Stimulated activated CD4-positive, alpha-beta T cell treated with anti-CD3 and anti-CD28 coated beads, Interleukin-1b, Interleukin-23, amount 100 ng/mL, for 1 hour (primary cell): Measurements from ENCODE around the gene MAGI3.
"Not testable (repeated sequence)": the region's sequence is repeated elsewhere in the genome, so short reads cannot be mapped to it uniquely, and the experiment has no call there.

Experiments
- DNase-seq, 2 donors: peaks; one replicate each; pipeline ENCODE4 v3.0.0-alpha.2; 2020; ENCODE audit warnings: low read depth in 2 of 2

Gene MAGI3

GRCh38 chr1:113579256-113580018 is 189.1 kb downstream of the MAGI3 start:
- DNase-seq = no peak

DNA sequence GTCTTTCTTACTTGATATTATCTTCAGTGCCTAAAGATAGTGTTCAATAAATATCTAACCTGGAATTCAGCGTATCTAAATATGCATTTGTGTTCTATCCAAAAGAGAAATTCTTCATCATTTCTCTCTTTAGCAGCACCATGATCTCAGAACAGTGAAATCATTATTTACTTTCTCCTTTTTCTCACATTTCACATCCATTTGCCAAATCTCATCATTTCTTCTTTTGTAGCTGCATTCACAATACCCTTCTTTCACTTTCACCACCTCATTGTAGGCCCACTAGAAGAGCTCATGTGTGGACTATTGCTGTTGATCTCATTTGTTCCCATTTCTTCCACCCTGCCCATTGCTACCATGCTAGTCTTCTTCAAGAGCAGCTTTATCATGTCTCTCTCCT is 191.0 kb downstream of the MAGI3 start:
- DNase-seq = no peak

DNA sequence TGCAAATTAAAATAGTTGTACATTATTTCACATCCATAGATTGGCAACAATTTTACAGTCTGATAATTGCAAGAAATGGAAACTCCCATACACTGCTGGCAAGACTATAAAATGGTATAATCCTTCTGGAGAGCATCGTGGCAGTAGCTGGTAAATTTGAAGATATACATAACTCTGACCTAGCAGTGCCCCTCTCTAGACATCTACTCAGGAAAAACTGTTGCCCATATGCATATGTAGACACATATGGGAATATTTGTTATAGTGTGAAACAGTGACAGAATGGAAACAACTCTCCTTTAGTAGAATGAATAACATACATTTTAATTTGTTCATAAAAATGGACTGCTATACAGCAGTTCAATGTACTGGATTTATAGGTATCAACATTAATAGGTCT is 191.8 kb downstream of the MAGI3 start:
- no peak for DNase-seq

DNA sequence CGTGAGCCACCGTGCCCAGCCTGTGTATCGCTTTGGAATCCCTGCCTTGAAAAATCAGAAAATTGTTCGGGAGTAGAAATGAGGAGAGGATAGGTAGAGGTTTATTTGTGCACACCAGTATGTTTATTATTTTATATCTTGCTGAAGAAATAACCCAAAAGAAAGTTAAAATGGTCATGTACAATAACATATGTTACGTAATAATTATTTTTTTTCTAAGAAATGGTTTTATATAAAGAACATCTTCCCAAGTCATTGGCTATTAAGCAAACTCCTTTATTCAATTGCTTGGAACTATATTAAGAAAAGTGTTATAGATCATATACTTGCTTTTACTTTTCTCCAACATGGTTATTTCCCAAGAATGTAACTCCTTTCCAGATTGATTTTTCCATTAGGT is 197.2 kb downstream of the MAGI3 start:
- DNase-seq = no peak

- DNase-seq = no peak
Measured at GRCh38 chr1:113592230-113592629, 201.9 kb downstream of the MAGI3 start.

DNA sequence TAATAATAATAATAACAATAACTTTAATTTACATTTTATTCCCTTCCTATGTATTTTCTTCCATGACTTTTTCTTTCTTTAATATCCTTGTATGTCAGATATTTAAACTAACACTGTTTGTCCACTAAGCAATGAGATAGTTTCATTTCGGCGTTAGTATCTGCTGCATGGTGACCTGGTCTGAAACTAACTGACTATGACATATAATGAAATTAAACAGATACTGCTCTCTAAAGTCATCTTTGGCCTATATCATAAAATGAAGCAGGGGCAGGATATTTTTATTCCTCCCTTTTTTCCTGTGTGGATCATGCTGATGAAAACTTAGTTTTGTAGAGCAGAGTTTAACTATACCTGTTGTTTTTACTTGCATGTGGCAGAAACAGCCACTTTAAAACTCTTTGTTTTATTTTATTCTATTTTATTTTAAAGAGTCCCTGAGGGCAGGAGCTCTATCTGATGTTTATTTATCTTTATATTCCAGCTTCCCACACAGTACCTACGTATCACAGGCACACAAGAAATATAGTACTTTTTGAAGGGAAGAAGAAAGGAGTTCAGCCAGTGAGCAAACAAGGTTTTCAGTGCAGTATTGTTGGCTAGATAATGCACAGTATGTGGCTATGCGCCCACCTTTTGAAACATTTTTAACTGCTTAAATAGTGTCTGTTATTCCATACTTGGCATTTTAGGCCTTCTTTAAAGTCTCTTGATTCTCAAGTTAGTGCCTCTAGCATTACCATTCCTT is 203.4 kb downstream of the MAGI3 start:
- DNase-seq = no peak

- not testable (repeated sequence) for DNase-seq
Measured at GRCh38 chr1:113604466-113604865, 214.2 kb downstream of the MAGI3 start.

GRCh38 chr1:113605146-113605545 is 214.8 kb downstream of the MAGI3 start:
- DNase-seq = no peak

DNA sequence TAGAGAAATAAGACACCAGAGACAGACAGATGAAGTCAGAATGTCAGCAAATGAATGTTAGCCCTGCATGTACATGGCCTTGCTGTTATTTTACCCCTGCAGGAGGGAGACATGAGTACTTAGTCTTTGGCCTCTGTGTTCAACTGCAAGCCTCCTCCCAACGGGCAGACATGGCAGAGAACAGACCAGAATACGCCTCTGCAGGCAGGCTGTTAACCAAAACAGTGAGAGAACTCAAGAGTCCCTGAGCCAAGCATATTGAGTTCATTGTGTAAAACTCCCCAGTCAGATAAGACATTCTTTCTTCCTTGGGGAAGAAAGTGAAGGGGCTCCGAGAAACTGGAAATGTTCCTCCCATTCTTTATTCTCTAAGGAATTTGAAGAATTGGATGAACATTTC is 218.1 kb downstream of the MAGI3 start:
- no peak for DNase-seq

- DNase-seq = no peak
Measured at GRCh38 chr1:113610372-113610771, 220.1 kb downstream of the MAGI3 start.

DNA sequence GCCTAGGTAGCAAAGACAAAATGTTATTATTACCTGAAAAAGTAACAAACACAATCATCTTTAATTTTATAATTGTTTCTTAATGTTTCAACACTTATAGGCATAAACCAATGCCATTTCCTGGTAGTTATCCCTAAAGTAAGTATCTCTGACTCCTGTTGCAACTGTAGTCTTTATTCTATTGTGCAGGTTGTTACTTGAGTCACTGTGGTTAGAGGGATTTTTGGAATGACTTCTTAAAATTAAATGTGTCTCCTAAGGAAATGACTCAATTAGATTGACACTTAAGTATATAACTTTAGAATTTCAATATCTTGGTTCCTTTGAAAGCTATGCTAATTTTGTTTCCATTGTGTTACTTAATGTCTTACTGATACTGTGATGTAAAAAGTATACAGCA is 225.1 kb downstream of the MAGI3 start:
- no peak for DNase-seq

DNA sequence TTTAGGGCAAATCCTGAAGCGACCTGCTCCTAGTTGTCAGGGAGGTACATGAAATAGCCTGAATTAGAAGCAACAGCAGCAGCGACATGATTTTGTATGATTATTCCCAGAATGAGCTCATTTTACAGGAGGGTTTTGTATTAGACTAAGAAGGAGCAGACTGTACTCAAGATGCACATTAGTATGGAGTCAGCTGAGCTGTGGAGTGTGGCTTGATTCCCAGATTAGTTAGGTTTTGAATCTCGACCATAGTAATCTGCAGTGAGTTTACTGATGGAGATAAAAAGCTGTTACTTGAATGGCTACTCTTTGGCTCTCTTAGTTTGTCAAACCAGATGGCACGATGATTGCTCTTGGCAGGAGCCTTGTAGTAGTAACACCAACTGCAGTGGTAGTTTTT is 225.8 kb downstream of the MAGI3 start:
- no peak for DNase-seq

GRCh38 chr1:113617438-113618141 is 227.3 kb downstream of the MAGI3 start:
- DNase-seq = no peak

DNA sequence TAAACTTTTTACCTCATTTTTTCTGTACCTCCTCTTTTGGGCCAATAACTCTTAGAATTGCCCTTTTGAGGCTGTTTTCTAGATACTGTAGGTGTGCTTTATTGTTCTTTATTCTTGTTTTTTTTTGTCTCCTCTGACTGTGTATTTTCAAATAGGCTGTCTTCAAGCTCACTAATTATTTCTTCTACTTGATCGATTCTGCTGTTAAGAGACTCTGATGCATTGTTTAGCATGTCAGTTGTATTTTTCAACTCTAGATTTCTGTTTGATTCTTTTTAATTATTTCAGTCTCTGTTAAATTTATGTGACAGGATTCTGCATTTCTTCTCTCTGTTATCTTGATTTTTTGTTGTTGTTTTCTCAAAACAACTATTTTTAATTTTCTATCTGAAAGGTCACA is 238.7 kb downstream of the MAGI3 start:
- no peak for DNase-seq

- no peak for DNase-seq
Measured at GRCh38 chr1:113630340-113631327, 240.3 kb downstream of the MAGI3 start.

DNA sequence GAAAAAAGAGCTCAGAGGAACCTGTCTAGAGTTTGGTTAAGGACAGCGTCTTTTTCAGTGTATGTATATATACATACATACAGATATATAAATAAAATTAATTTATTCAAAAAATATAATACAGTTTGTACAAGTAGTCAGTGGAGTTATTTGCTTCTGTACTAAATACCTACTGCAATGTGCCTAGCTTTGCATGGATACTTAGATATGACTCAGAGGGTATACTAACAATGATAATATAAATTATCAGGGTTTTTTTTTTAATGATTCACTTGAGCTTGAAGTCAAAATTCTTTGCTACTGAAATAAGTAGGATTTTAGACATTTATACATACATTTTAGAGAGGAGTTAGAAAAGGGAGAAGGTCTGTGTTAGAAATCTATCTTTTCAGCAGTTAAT is 251.1 kb downstream of the MAGI3 start:
- no peak for DNase-seq

DNA sequence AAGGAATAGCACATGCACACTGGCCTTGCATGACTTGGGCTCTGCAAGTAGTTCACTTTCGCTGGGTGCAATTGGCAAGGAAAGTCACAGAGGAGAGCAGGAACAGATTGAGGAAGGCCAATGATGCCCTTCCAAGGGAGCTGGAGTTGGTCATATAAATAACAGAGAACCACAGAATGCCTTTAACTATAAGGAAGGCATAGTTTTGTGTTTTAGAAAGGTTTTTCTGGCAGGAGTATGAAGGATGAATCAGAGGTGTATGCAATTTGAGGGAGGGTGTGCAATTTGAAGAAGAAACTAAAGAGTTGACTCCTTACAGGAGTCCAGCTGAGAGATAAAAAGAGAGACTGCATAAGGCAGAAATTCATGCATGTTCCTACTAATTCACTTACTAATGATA is 256.8 kb downstream of the MAGI3 start:
- no peak for DNase-seq

DNA sequence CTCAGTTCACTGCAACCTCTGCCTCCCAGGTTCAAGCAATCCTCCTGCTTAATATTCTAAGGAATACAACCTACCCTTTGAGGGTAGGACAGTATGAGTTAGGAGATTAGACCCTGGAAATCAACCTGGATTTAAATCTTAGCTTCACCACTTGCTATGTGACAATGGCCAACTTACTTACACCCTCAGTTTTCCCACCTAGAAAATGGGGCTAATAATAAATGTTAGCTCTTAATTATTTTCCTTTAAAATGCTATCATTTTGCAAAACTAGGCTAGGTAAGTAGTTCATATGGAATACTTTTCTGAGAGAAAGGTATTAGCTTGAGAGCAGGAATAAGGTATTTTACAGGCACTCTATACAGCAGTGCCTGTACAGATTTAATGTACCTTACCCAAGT is 258.2 kb downstream of the MAGI3 start:
- DNase-seq = no peak

DNA sequence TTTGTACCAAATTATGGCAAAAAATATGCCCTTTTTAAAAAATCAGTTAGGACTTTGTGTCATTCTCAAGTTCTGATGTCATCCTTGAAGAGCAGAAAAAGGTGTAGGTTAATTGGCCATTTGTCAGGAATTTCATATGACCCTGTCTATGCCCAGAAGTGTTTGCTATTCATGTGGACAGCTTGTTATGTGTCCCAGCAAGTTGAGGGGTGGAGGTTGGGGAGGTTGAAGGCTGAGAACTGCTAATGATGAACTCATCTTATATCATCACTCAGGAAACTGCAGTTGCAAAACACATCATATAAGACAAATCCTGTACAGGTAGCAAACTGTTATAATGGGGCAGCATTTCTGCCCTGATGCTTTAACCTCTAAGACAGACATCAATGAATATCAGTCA is 262.5 kb downstream of the MAGI3 start:
- no peak for DNase-seq

DNA sequence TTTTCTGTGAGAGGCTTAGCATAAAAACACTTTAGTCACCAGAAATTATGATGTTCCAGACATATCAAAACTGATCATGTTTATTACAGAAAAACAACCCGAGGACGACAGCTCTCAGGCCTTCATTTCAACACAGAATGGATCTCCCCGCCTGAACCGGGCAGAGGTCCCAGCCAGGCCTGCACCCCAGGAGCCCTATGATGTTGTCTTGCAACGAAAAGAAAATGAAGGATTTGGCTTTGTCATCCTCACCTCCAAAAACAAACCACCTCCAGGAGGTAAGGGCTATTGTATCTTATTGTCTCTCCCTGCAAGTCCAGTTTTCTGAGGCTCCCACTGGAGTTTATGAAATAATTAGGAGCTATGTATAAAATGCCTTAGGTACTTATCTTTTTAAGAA is 263.4 kb downstream of the MAGI3 start:
- no peak for DNase-seq

DNA sequence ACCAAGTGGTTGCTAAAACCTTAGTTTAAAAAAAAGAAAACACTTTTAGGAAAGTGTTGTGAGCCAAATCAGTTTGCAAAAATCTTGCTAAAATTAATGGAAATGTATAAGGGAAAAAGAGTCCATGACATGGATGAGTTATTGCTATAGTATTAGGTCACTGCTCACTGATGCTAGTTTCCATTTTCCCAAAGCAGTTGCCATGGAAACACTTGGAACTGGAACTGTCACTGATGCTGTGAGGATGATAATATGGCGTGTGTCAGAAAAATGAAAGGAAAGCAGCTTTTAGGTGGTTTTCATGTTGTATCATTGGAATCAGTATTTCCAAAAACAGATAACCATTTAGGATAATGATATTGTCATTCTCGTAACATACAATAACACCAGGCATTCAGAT is 264.6 kb downstream of the MAGI3 start:
- no peak for DNase-seq

GRCh38 chr1:113657126-113657525 is 266.8 kb downstream of the MAGI3 start:
- no peak for DNase-seq
